ENCODE data around the gene NPB.

Gene NPB

DNA sequence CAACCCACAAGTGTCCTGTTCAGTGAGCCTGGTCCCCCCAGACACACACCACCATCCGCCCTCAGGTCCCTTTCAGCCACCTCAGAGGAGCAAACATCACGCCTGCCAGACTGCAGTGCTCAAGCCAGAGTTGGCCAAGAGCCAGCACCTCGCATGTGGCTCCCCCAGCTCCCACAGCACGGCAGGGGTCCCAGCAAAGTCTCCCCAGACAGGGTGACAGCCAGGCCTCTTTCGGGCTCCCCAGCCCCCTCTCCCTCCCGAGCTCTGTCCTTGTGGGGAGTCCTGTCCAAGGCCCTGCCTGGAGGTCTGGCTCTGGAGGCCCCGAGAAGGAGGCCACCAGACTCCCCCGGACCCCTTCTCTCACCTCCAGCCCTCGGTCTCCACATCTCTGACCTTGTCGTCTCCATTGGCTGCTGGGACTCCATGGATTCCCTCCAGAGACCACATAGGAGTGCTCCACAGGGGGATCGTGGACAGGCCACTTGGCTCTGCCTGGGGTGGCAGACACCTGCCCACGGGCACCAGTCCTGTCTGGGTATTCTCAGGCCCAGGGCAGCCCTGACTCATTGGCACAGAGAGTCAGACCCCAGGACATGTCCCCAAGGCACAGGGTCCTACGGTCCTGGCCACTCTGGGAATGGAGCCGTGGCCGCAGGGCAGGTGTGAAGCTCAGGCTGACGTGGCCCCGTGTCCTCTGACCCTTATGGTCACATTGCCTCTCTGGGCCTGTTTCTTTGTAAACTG, 46.8 kb downstream of the NPB start:
- Mint-ChIP-seq H3K4me3 (no peak overlapping the region), H3K9me3 (no peaks in the 10 kb centered on the region), H3K27me3 (ENCODE audit: low read depth) (peaks cover 6% of the 10 kb centered on the region)

DNA sequence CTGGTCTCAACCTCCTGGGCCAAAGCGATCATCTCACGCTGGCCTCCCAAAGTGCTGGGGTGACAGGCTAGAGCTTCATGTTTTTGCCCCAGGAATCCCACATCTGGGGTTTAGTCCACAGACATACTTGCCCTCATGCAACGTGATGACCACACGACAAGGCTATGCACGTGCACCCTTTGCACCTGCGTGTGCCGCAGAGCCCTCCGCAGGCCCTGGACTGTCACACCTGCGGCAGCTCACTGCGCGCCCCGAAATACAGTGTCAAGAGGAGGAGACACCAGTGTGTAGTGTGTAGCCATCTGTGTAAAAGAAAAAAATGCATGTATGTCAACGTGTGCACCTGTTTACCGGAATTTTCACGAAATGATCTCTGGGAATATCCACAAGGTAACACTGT, 48.5 kb downstream of the NPB start:
- Mint-ChIP-seq H3K4me3 (no peak overlapping the region), H3K27me3 (ENCODE audit: low read depth) (peaks cover 4% of the 10 kb centered on the region), H3K36me3 (ENCODE audit: low read depth) (no peaks in the 10 kb centered on the region), H3K27ac (no peak overlapping the region), H3K9me3 (no peaks in the 10 kb centered on the region), H3K4me1 (no peaks in the 10 kb centered on the region)
- TF ChIP-seq, protein P1, sequence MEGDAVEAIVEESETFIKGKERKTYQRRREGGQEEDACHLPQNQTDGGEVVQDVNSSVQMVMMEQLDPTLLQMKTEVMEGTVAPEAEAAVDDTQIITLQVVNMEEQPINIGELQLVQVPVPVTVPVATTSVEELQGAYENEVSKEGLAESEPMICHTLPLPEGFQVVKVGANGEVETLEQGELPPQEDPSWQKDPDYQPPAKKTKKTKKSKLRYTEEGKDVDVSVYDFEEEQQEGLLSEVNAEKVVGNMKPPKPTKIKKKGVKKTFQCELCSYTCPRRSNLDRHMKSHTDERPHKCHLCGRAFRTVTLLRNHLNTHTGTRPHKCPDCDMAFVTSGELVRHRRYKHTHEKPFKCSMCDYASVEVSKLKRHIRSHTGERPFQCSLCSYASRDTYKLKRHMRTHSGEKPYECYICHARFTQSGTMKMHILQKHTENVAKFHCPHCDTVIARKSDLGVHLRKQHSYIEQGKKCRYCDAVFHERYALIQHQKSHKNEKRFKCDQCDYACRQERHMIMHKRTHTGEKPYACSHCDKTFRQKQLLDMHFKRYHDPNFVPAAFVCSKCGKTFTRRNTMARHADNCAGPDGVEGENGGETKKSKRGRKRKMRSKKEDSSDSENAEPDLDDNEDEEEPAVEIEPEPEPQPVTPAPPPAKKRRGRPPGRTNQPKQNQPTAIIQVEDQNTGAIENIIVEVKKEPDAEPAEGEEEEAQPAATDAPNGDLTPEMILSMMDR (IDR thresholded peaks at IDR 0.05; ENCODE audit: unreplicated experiment in 3 of 3), result no peak

More for the DNA sequence above, 46.8 kb downstream of the NPB start:
- Mint-ChIP-seq H3K27ac (no peak overlapping the region), H3K4me1 (no peaks in the 10 kb centered on the region), H3K36me3 (ENCODE audit: low read depth) (no peaks in the 10 kb centered on the region)
- TF ChIP-seq, protein P1 (IDR thresholded peaks at IDR 0.05; ENCODE audit: unreplicated experiment in 3 of 3), result no peak

DNA sequence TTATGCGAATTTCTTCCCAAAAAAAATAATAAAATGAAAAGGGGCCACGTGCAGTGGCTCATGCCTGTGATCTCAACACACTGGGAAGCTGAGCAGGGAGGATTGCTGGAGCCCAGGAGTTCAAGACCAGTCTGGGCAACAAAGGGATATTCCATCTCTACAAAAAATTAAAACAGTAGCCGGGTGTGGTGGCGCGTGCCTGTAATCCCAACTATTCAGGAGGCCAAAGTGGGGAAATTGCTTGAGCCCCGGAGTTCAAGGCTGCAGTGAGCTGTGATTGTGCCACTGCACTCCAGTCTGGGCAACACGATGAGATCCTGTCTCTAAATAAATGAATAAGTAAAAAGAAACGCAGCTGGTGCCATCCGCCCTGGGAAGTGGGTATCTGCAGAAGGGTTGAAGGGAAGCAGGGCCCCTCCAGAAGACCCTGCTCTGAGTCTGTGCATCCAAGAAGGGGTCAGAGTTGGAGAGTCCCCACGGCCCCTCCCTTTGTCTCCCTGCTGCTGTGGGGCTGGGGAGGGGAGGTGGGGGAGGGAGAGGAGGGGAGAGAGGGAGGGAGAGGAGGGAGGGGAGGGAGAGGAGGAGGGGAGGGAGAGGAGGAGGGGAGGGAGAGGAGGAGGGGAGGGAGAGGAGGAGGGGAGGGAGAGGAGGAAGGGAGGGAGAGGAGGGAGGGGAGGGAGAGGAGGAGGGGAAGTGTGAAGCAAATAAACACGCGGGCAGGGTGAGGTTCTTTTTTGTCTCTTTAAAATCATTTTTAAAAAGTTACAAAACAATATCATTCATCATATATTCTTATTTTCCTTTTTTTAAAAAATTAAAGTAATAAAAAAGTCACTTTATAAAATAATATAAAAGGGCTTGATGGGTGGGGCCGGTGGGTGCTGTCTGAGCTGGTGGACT, 50.0 kb downstream of the NPB start:
- peaks cover 4% of the 10 kb centered on the region for H3K27me3 Mint-ChIP-seq (ENCODE audit: low read depth)
- H3K36me3 Mint-ChIP-seq (ENCODE audit: low read depth), result no peaks in the 10 kb centered on the region
- H3K9me3 Mint-ChIP-seq, result no peaks in the 10 kb centered on the region
- H3K4me3 Mint-ChIP-seq, result no peak overlapping the region
- TF ChIP-seq, protein P1 (IDR thresholded peaks at IDR 0.05; ENCODE audit: unreplicated experiment in 3 of 3), result no peak
- no peaks in the 10 kb centered on the region for H3K4me1 Mint-ChIP-seq
- no peak overlapping the region for H3K27ac Mint-ChIP-seq
